Uterus (tissue), 4 donors: Measurements from ENCODE around the gene DCTN2. TPM values are rescaled to one million over a fixed set of nuclear protein-coding genes. Genes with fewer than 3 reads are reported as not detected.

Source experiments
- DNase-seq, 2 donors: peaks; one replicate each; pipeline ENCODE4 v3.0.0-alpha.2; 2019 to 2020
- H3K27ac ChIP-seq, 2 donors: fragments of 200-600 bp; sonication (generic); 1 replicate in 1 of 2; 2 replicates in 1 of 2; pipeline ENCODE4 v1.5.1; 2016 to 2018
- H3K27me3 ChIP-seq, 2 donors: fragments of 200-600 bp; sonication (generic); one replicate each; pipeline ENCODE4 v1.5.1; 2018 to 2019; ENCODE audit warnings: control low read depth in 1 of 2
- H3K36me3 ChIP-seq, 2 donors: fragments of 200-600 bp; sonication (generic); one replicate each; pipeline ENCODE4 v1.5.1; 2019; ENCODE audit warnings: control low read depth in 1 of 2
- H3K4me1 ChIP-seq, 2 donors: fragments of 200-600 bp; sonication (generic); one replicate each; pipeline ENCODE4 v1.5.1; 2018 to 2019; ENCODE audit warnings: control low read depth in 1 of 2
- H3K4me3 ChIP-seq, 2 donors: fragments of 200-600 bp; sonication (generic); 1 replicate in 1 of 2; 2 replicates in 1 of 2; pipeline ENCODE4 v1.5.1; 2018 to 2019; ENCODE audit warnings: mild to moderate bottlenecking in 1 of 2
- H3K9me3 ChIP-seq, 2 donors: fragments of 200-600 bp; sonication (generic); one replicate each; pipeline ENCODE4 v1.5.1; 2019; ENCODE audit warnings: control low read depth in 1 of 2
- CTCF ChIP-seq, 4 experiments: fragments of 200-600 bp in 2 of 4; fragments of 450-650 bp in 2 of 4; sonication (generic) in 2 of 4; IDR thresholded peaks; one replicate each; pipeline ENCODE4 v1.5.1; 2016 to 2019; ENCODE audit warnings: antibody characterized with exemption in 4 of 4, mild to moderate bottlenecking in 2 of 4, moderate library complexity in 1 of 4
- POLR2A ChIP-seq, 2 donors: fragments of 450-650 bp; IDR thresholded peaks; one replicate each; pipeline ENCODE4 v1.6.1; 2016; ENCODE audit warnings: antibody characterized with exemption in 2 of 2, mild to moderate bottlenecking in 1 of 2, moderate library complexity in 1 of 2
- intact Hi-C: fragments of 100-400 bp; cut with DNase I; formaldehyde crosslinking; loops from one replicate; pipeline ENCODE4 v1.15.1; 2023; ENCODE audit warnings: low total_unique reads
- total RNA-seq, 4 donors: library from RNA; depleted of rRNA in 3 of 4; stranded (reverse); fragments of >200 nt in 3 of 4; gene quantifications; one replicate each; pipeline versions ENCODE4 v1.1.0 to v1.2.4, GENCODE V29; 2014 to 2023
- donor health status: DM: yes; HTN: yes; CAD: no.

DCTN2 gene
- total RNA-seq, 4 donors from 2014 or later, result 117 to 175 (median 126) TPM

GRCh38 chr12:57525615-57526383 is 21.2 kb downstream of the DCTN2 start:
- DNase-seq, result no peak
- Histone ChIP-seq H3K27me3 (no peaks in the 10 kb centered on the region), H3K4me1 (peaks cover 4 to 19% of the 10 kb centered on the region in 2 donors), H3K36me3 (no peaks in the 10 kb centered on the region), H3K4me3 (no peak overlapping the region), H3K9me3 (no peaks in the 10 kb centered on the region), H3K27ac (peak overlapping the region in 1 of 2 donors; percentile 9)
- TF ChIP-seq POLR2A (IDR thresholded peaks at IDR 0.05) (no peak), CTCF (IDR thresholded peaks at IDR 0.05) (no peak)
- intact Hi-C loops, result no loop called here

- H3K27me3 ChIP-seq, result no peaks in the 10 kb centered on the region
- DNase-seq, result peak in 1 of 2 donors; percentile 31
- no peaks in the 10 kb centered on the region for H3K9me3 ChIP-seq
- TF ChIP-seq POLR2A (IDR thresholded peaks at IDR 0.05), result no peak
- TF ChIP-seq CTCF (IDR thresholded peaks at IDR 0.05), result no peak
- H3K4me3 ChIP-seq, result no peak overlapping the region
- intact Hi-C loops, result no loop called here
- peaks cover 4 to 19% of the 10 kb centered on the region in 2 donors for H3K4me1 ChIP-seq
- peak overlapping the region; percentile 97 to 99 for H3K27ac ChIP-seq
- H3K36me3 ChIP-seq, result no peaks in the 10 kb centered on the region
Observed at GRCh38 chr12:57524814-57525614, 22.0 kb downstream of the DCTN2 start.

GRCh38 chr12:57523706-57524614 is 23.0 kb downstream of the DCTN2 start:
- intact Hi-C loops, result no loop called here
- peak overlapping the region; percentile 97 to 99 for H3K27ac ChIP-seq
- H3K27me3 ChIP-seq, result no peaks in the 10 kb centered on the region
- TF ChIP-seq POLR2A (IDR thresholded peaks at IDR 0.05) (no peak), CTCF (IDR thresholded peaks at IDR 0.05) (no peak)
- peak in 1 of 2 donors; percentile 29 for DNase-seq
- H3K4me3 ChIP-seq, result peak overlapping the region; percentile 80 to 88
- no peaks in the 10 kb centered on the region for H3K9me3 ChIP-seq
- H3K36me3 ChIP-seq, result no peaks in the 10 kb centered on the region
- H3K4me1 ChIP-seq, result peaks cover 6 to 20% of the 10 kb centered on the region in 2 donors

GRCh38 chr12:57522887-57523705 is 23.9 kb downstream of the DCTN2 start:
- peak; percentile 66 to 69 for DNase-seq
- no peaks in the 10 kb centered on the region for H3K27me3 ChIP-seq
- TF ChIP-seq CTCF (IDR thresholded peaks at IDR 0.05), result no peak
- no peak for TF ChIP-seq POLR2A (IDR thresholded peaks at IDR 0.05)
- no peaks in the 10 kb centered on the region for H3K9me3 ChIP-seq
- H3K36me3 ChIP-seq, result no peaks in the 10 kb centered on the region
- intact Hi-C loops, result no loop called here
- H3K4me1 ChIP-seq, result peaks cover 12 to 21% of the 10 kb centered on the region in 2 donors
- H3K4me3 ChIP-seq, result peak overlapping the region; percentile 80 to 88
- peak overlapping the region; percentile 97 to 99 for H3K27ac ChIP-seq
